NCI-H1105 (cell line): Measurements from ENCODE around the gene CHAT.

Source experiments
- DNase-seq: peaks from one replicate; lab custom pipeline; 2025; lab: John Stamatoyannopoulos, UW

Gene CHAT

DNA sequence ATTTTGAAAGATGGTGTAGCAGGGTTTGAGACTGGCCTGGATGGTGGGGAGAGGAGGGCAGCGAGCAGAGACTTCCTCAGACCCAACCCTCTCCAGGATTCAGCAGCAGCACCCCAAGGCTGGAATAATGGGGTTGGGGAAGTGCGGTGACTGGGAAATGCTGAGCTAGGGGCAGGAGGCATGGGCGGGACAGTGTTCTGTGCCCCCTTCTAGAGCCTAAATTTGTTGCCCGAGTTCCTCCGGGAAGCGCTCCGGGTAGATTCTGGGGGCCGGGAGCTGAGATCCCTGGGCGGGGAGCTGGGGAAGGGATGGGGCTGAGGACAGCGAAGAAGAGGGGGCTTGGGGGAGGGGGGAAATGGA lies at the start of gene CHAT:
TSS of gene CHAT (plus strand) at position 156 of the 360 bp plus-strand sequence. CDS start at position 309, 153 bp downstream.
- no peak for DNase-seq

- no peak for DNase-seq
Measured at GRCh38 chr10:49564461-49565009, 49.3 kb upstream of the CHAT start.

DNA sequence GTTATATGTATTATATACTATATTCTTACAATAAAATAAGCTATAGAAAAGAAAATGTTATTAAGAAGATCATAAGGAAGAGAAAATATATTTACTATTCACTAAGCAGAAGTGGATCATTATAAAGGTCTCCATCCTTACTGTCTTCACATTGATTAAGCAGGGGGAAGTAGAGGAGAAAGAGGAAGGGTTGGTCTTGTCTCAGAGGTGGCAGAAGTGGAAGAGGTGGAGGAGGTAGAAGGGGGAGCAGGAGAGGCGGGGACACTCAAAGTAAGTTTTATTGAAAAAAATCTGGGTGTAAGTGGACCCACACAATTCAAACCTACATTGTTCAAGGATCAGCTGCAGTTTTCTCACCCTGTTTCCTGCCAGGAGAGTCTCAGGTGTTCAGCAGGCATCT lies 46.0 kb upstream of the CHAT start:
- no peak for DNase-seq

DNA sequence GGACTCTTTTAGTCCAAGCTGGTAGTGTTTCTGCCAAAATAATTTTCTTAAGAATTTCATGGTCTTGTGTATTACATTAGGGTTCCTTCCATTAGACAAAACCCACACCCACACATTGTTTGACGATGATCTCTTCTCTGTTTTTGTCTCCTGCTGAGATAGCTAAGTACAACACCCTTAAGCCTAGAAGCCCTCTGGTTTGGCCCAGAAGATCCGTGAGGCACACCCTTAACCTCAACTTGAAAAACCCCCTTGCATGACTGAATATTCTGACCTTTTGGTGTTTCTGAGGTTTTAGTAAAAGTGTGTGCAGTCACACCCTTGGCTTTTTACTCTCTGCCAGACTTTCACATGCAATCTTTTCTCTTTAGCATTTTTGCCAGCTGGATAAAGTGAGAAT lies 45.6 kb upstream of the CHAT start:
- no peak for DNase-seq

DNA sequence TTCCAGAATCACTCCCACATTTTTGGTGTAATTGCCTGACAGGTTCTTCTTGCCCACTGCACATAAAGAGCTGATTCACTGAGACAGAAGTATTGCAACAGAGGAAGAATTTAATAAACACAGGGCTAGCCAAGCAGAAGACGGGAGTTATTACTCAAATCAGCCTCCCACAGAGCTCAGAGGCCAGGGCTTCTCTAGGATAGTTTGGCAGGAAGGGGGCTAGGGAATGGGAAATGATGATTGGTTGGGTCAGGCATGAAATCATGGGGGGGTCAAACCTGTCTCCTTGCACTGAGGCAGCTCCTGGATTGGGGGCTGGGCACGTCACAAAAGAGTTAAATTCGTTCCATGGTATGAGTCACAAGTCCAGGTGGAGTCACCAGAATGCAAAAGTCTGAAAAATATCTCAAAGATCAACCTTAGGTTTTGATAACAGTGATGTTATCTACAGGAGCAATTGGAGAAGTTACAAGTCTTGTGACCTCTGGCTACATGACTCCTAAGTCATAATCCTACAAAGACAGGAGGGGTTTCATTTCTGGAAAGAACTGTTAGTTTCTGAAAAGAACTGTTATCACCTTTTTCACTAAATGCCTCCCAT lies 44.7 kb upstream of the CHAT start:
- DNase-seq: no peak

- no peak for DNase-seq
Measured at GRCh38 chr10:49571388-49571787, 42.4 kb upstream of the CHAT start.

- DNase-seq: no peak
Measured at GRCh38 chr10:49572594-49573114, 41.2 kb upstream of the CHAT start.

DNA sequence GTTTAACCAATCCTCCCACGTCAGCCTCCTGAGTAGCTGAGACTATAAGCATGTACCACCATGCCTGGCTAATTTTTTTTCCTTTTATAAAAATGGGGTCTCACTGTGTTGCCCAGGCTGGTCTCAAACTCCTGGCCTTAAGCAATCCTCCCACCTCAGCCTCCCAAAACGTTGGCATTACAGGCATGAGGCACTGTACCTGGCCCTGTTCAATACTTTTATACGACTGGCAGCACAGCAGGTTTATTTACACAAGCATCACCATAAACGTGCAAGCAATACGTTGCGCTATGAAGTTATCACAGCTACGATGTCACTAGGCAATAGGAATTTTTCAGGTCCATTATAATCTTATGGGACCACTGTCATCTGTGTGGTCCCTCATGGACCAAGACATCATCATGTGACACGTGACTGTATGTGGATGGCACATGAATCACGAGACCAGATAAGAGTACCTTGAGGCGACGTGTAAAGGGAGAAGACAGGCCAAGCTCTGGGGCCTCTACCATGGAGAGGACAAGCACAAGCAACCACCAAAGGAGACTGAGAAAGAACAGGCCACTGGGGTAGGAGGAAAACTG lies 38.3 kb upstream of the CHAT start:
- DNase-seq: no peak

GRCh38 chr10:49577182-49577925 lies 36.5 kb upstream of the CHAT start:
- DNase-seq: no peak

- DNase-seq: no peak
Measured at GRCh38 chr10:49578392-49578791, 35.4 kb upstream of the CHAT start.

GRCh38 chr10:49579621-49580020 lies 34.2 kb upstream of the CHAT start:
- DNase-seq: no peak

GRCh38 chr10:49585387-49585786 lies 28.4 kb upstream of the CHAT start:
- DNase-seq: no peak

DNA sequence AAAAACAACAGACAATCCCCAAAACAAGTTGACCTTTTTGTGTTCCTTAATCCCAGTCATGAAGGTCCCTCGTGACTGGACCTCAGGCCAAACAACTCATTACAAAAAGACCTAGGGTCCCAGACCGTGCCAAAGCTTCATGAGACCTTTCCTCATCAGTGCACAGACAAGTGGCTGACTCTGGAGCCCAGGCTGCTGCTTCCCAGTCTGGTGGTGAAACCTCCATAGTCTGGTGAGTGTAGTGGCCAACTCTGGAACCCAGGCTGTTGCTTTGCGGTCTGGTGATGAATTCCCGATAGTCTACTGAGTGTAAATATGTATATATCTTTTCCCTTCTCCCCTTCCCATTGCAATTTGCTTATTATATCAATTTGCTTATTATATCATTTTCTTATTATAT lies 25.9 kb upstream of the CHAT start:
- DNase-seq: no peak

GRCh38 chr10:49592726-49593563 lies 20.9 kb upstream of the CHAT start:
- peak; percentile 17 for DNase-seq

DNA sequence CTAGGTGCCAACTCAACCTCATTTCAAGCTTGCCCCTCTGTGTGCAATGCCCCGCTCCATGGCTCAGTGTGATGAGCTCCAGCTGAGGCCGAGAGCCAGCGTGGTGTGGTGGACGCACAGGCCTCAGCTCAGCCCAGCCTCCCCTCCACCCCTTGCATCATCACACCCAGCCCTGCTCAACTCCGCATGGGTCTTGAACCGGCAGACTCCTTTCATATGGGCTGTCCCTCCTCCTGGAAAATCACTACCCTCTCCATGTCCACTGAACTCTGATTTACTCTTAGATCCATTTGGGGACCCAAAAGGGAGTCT lies 20.3 kb upstream of the CHAT start:
- DNase-seq: no peak

DNA sequence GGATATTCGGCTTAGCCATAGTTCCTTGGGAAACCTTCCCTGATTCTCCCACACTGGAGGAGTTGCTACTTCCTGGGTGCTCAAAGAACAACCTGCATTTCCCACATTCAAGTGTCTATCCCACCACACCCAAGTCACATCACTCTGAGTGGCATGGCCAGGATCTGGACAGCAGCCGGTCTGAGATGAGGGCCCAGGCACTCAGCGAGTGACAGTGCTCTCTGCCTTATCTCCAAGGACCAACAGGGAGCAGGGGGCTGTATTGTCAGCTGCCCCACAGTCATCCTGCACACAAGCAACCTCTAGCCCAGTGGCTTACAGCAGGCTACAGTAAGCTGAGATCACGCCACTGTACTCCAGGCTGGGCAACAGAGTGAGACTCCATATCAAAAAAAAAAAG lies 19.8 kb upstream of the CHAT start:
- DNase-seq: no peak

- no peak for DNase-seq
Measured at GRCh38 chr10:49594594-49594993, 19.2 kb upstream of the CHAT start.

DNA sequence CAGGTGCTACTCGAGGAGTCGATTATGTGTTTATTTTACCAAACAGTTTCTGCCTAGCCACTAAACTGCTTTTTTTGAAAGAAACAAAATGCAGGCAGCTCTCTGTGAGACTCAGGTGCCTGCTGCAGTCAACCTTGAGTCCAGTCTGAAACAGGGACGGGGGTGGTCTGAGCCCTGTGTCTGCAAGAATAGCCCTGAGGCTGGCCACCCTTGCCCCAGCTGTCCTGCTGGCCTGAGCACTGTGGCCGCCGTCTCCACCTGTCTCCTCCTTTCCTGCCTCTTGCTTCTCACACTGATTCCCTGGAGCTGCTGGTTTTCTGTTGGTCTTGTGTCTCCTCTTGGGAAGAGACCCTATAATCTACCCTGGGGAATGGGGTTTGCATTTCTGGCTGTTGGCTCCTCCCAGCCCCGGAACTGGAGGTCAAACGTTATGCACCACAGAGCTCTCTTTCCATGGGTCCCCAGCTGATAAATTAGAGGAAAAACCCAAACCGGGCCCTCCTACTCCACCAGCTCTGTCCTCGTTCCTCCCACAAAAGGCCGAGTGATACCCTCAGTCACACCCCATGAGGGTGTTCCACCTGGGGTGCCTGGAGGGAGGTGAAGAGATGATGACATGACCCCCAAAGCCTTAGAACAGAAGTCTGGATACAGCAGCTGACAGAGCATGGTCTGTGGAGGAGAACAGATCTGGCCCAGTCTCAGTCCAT lies 18.7 kb upstream of the CHAT start:
- no peak for DNase-seq

GRCh38 chr10:49595713-49596492 lies 17.9 kb upstream of the CHAT start:
- DNase-seq: no peak

DNA sequence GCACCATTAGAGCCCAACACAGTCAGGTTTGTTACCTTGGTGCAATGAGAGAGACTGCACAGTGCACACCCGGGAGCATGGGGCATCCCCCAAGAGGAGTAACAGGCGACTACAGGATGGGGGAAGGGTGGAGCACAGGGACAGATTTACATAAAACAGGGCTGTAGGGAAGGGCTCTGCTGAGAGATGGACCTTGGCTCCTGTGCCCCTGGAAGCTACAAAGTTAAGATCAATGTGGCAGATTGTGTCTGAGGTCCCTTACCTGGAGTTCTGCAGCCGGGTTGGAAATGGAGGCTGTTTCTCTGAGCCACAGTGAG lies 17.4 kb upstream of the CHAT start:
- DNase-seq: no peak

GRCh38 chr10:49596836-49597235 lies 17.0 kb upstream of the CHAT start:
- DNase-seq: no peak
